ENCODE results near the gene B9D2. TPM values are rescaled to one million over a fixed set of nuclear protein-coding genes. Genes with fewer than 3 reads are reported as not detected.
A peak's percentile ranks its signal among the peaks of the same experiment; 100 is the strongest.

Gene B9D2
- total RNA-seq, 6 experiments from 2014 or later: 4.9 to 6.8 (median 6.3) TPM

- Mint-ChIP-seq H3K9me3 (no peaks in the 10 kb centered on the region), H3K27ac (peak overlapping the region; percentile 50), H3K4me3 (0 out of 2 replicates have a peak overlapping the region, but pooled peaks have one; percentile 18), H3K4me1 (ENCODE audit: low read depth) (peaks cover 54% of the 10 kb centered on the region), H3K27me3 (ENCODE audit: insufficient read depth) (no peaks in the 10 kb centered on the region; the same call in none of the 2 replicates), H3K36me3 (ENCODE audit: low read depth) (peaks cover 36% of the 10 kb centered on the region)
- TF ChIP-seq CTCF (IDR thresholded peaks at IDR 0.05): no peak
- no peak for DNase-seq
These were observed 35.6 kb downstream of the B9D2 start for GRCh38 chr19:41328157-41328841.

- H3K27me3 Mint-ChIP-seq (ENCODE audit: insufficient read depth): peaks cover 2% of the 10 kb centered on the region
- no peak for DNase-seq
- peaks cover 35% of the 10 kb centered on the region for H3K36me3 Mint-ChIP-seq (ENCODE audit: low read depth)
- H3K9me3 Mint-ChIP-seq: no peaks in the 10 kb centered on the region
- no peak for TF ChIP-seq CTCF (IDR thresholded peaks at IDR 0.05)
- 0 out of 2 replicates have a peak overlapping the region, but pooled peaks have one; percentile 18 for H3K4me3 Mint-ChIP-seq
- peaks cover 60% of the 10 kb centered on the region for H3K4me1 Mint-ChIP-seq (ENCODE audit: low read depth)
- H3K27ac Mint-ChIP-seq: peak overlapping the region; percentile 44; the same call in 1 of the 2 replicates
These were observed 36.3 kb downstream of the B9D2 start for GRCh38 chr19:41327576-41328156.

- no peak for TF ChIP-seq CTCF (IDR thresholded peaks at IDR 0.05)
- peaks cover 65% of the 10 kb centered on the region for H3K4me1 Mint-ChIP-seq (ENCODE audit: low read depth)
- H3K27ac Mint-ChIP-seq: peak overlapping the region; percentile 95
- H3K9me3 Mint-ChIP-seq: no peaks in the 10 kb centered on the region
- peaks cover 3% of the 10 kb centered on the region for H3K27me3 Mint-ChIP-seq (ENCODE audit: insufficient read depth)
- peaks cover 34% of the 10 kb centered on the region for H3K36me3 Mint-ChIP-seq (ENCODE audit: low read depth)
- DNase-seq: no peak
- H3K4me3 Mint-ChIP-seq: peak overlapping the region; percentile 83; the same call in 1 of the 2 replicates
These were observed 36.8 kb downstream of the B9D2 start for GRCh38 chr19:41327076-41327575.

- Mint-ChIP-seq H3K9me3 (no peaks in the 10 kb centered on the region), H3K27me3 (ENCODE audit: insufficient read depth) (peaks cover 6% of the 10 kb centered on the region), H3K27ac (peak overlapping the region; percentile 95), H3K4me1 (ENCODE audit: low read depth) (peaks cover 75% of the 10 kb centered on the region), H3K4me3 (peak overlapping the region; percentile 83), H3K36me3 (ENCODE audit: low read depth) (peaks cover 24% of the 10 kb centered on the region)
- peak; percentile 57 for DNase-seq
- no peak for TF ChIP-seq CTCF (IDR thresholded peaks at IDR 0.05)
These were observed 37.8 kb downstream of the B9D2 start for GRCh38 chr19:41325947-41326706.

- peak overlapping the region; percentile 98 for H3K27ac Mint-ChIP-seq
- no peaks in the 10 kb centered on the region for H3K9me3 Mint-ChIP-seq
- peak overlapping the region; percentile 80 for H3K4me3 Mint-ChIP-seq
- peaks cover 24% of the 10 kb centered on the region for H3K36me3 Mint-ChIP-seq (ENCODE audit: low read depth)
- TF ChIP-seq CTCF (IDR thresholded peaks at IDR 0.05): no peak
- peaks cover 81% of the 10 kb centered on the region for H3K4me1 Mint-ChIP-seq (ENCODE audit: low read depth)
- H3K27me3 Mint-ChIP-seq (ENCODE audit: insufficient read depth): peaks cover 8% of the 10 kb centered on the region
- no peak for DNase-seq
These were observed 38.4 kb downstream of the B9D2 start for GRCh38 chr19:41325640-41325946.

All from HFFc6 (cell line).